ENCODE data around the gene ASCC2. TPM values are rescaled to one million over a fixed set of nuclear protein-coding genes. Genes with fewer than 3 reads are reported as not detected.

The ASCC2 gene
- total and polyA plus RNA-seq, 2 of the 4 experiments (the other 2 are of a cell fraction) = 40.0 to 62.2 TPM

DNA sequence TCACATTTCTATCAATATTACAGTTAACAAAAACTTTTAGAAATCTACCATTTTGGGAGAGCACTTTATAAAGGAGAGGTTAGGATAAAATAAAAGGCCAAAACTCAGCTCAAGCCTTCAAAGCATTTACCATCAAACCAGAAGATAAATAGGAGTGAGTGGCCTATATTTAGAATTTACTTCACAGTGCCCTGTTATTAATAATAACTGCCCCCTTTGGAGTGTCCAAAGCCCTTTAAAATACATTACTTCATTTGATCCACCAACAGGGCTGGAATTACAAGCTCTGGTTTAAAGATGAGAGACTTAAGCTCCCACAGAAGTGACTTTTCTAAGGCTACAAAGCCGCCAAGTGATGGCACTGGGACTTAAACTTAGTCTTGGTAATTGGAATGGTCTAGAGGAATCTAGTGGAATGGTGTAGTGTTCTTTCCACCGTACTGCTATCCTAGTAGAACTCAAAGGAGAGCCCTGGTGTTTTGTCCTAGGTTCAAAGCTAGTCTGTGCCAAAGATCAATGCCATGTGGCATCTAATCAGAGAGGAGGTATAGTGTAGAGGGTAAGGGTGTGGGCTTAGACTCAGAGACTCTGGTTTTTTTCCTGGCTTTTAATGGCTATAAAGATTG lies 23.7 kb upstream of the ASCC2 start:
- Histone ChIP-seq H3K4me1 (ENCODE audit: control insufficient read depth, insufficient read depth, low read length) (no peaks in the 10 kb centered on the region), H3K56ac (ENCODE audit: extremely low read depth, insufficient read depth, low read length) (no peak overlapping the region), H3K4me2 (ENCODE audit: low read depth, low read length) (no peak overlapping the region), H2BK5ac (ENCODE audit: low read depth, low read length, poor library complexity, severe bottlenecking) (no peak overlapping the region), H4K8ac (ENCODE audit: low read depth in 2 of 2, low read length in 2 of 2) (no peak overlapping the region), H3K27ac (ENCODE audit: insufficient read depth, low read length) (no peak overlapping the region), H4K20me1 (ENCODE audit: insufficient read depth, low read length) (no peaks in the 10 kb centered on the region), H2AK9ac (replicated peaks; ENCODE audit: low read depth, low read length, poor library complexity) (no peak overlapping the region), H2BK20ac (ENCODE audit: low read depth, low read length) (no peak overlapping the region), H3K79me1 (ENCODE audit: low read depth in 1 of 2, low read length in 2 of 2) (no peaks in the 10 kb centered on the region), H4K91ac (ENCODE audit: insufficient read depth, low read depth, low read length) (no peak overlapping the region), H3K36me3 (ENCODE audit: control insufficient read depth, insufficient read depth, low read length) (no peaks in the 10 kb centered on the region), H2BK15ac (ENCODE audit: low read depth, low read length) (no peak overlapping the region), H2BK120ac (ENCODE audit: low read depth, low read length) (no peak overlapping the region), H3K27me3 (ENCODE audit: control insufficient read depth, insufficient read depth, low read length) (no peaks in the 10 kb centered on the region; the same call in 1 of the 2 replicates), H2AFZ (replicated peaks; ENCODE audit: low read length, poor library complexity) (no peak overlapping the region), H4K5ac (ENCODE audit: low read depth, low read length) (no peak overlapping the region), H3K4me3 (ENCODE audit: insufficient read depth, low read depth, low read length) (no peak overlapping the region), H3K9me3 (ENCODE audit: control insufficient read depth, insufficient read depth, low read length) (no peaks in the 10 kb centered on the region), H3K14ac (replicated peaks; ENCODE audit: low read depth, low read length) (no peak overlapping the region), H3K9ac (ENCODE audit: low read depth, low read length) (no peak overlapping the region), H2AK5ac (ENCODE audit: low read depth, low read length) (no peak overlapping the region), H3K9me1 (ENCODE audit: insufficient read depth, low read length) (no peaks in the 10 kb centered on the region), H3K23ac (ENCODE audit: low read depth, low read length) (no peak overlapping the region), H3K4ac (ENCODE audit: low read depth, low read length) (no peak overlapping the region), H3K18ac (ENCODE audit: low read depth, low read length) (no peak overlapping the region)
- ATAC-seq (ENCODE audit: low read depth) (no peak), DNase-seq (no peak)
- ChIA-PET POLR2A (ENCODE audit: unreplicated experiment) (no interaction called here), CTCF (no interaction called here)
- intact Hi-C loops (cut with micrococcal nuclease) (no loop called here), dilution Hi-C loops (cut with HindIII; ENCODE audit: low sequenced_read_pairs, unreplicated experiment) (no loop called here), in situ Hi-C loops (cut with MboI; ENCODE audit: low sequenced_read_pairs) (no loop called here)
- no TSS peak for BruUV-seq (replicated peaks)
- WGBS, 2 experiments (ENCODE audit: extremely low coverage in 2 of 2, insufficient read length in 1 of 2) = 100% methylated on average over 1 of the region's 2 CpGs; no CpG with 5 or more reads in 1 of the 2 experiments
- TF ChIP-seq RFX5 (IDR thresholded peaks at IDR 0.05; ENCODE audit: low read depth, low read length) = no peak
- TF ChIP-seq CEBPB (IDR thresholded peaks at IDR 0.05; ENCODE audit: low read depth, low read length) = no peak
- TF ChIP-seq BHLHE40 (IDR thresholded peaks at IDR 0.05; ENCODE audit: low read depth, low read length) = no peak
- TF ChIP-seq, protein P1, sequence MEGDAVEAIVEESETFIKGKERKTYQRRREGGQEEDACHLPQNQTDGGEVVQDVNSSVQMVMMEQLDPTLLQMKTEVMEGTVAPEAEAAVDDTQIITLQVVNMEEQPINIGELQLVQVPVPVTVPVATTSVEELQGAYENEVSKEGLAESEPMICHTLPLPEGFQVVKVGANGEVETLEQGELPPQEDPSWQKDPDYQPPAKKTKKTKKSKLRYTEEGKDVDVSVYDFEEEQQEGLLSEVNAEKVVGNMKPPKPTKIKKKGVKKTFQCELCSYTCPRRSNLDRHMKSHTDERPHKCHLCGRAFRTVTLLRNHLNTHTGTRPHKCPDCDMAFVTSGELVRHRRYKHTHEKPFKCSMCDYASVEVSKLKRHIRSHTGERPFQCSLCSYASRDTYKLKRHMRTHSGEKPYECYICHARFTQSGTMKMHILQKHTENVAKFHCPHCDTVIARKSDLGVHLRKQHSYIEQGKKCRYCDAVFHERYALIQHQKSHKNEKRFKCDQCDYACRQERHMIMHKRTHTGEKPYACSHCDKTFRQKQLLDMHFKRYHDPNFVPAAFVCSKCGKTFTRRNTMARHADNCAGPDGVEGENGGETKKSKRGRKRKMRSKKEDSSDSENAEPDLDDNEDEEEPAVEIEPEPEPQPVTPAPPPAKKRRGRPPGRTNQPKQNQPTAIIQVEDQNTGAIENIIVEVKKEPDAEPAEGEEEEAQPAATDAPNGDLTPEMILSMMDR (conservative IDR thresholded peaks at IDR 0.05; ENCODE audit: low read depth, low read length) = no peak
- no peak for TF ChIP-seq ELK1 (IDR thresholded peaks at IDR 0.05; ENCODE audit: borderline replicate concordance, low read depth, low read length)
- TF ChIP-seq MAFK (IDR thresholded peaks at IDR 0.05; ENCODE audit: low read depth, low read length) = no peak
- TF ChIP-seq MXI1 (IDR thresholded peaks at IDR 0.05; ENCODE audit: borderline replicate concordance, low read depth, low read length) = no peak
- TF ChIP-seq SMC3 (IDR thresholded peaks at IDR 0.05; ENCODE audit: low read depth, low read length) = no peak
- TF ChIP-seq FOS (IDR thresholded peaks at IDR 0.05; ENCODE audit: low read depth, low read length) = no peak
- TF ChIP-seq RCOR1 (IDR thresholded peaks at IDR 0.05; ENCODE audit: insufficient replicate concordance, low read length) = no peak
- no peak for TF ChIP-seq POLR2A (IDR thresholded peaks at IDR 0.05; ENCODE audit: low read depth, low read length)
- no peak for TF ChIP-seq CHD1 (IDR thresholded peaks at IDR 0.05; ENCODE audit: low read depth, low read length)
- TF ChIP-seq MAZ (IDR thresholded peaks at IDR 0.05; ENCODE audit: borderline replicate concordance, low read depth, low read length) = no peak
- TF ChIP-seq RAD21 (IDR thresholded peaks at IDR 0.05; ENCODE audit: low read length) = no peak
- no peak for TF ChIP-seq NFE2L2 (IDR thresholded peaks at IDR 0.05; ENCODE audit: low read depth, low read length)
- TF ChIP-seq, protein P2, sequence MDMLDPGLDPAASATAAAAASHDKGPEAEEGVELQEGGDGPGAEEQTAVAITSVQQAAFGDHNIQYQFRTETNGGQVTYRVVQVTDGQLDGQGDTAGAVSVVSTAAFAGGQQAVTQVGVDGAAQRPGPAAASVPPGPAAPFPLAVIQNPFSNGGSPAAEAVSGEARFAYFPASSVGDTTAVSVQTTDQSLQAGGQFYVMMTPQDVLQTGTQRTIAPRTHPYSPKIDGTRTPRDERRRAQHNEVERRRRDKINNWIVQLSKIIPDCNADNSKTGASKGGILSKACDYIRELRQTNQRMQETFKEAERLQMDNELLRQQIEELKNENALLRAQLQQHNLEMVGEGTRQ (IDR thresholded peaks at IDR 0.05; ENCODE audit: low read depth, low read length) = no peak

Measured in IMR-90 (cell line).